H1 (cell line): Measurements from ENCODE around the gene MORC3. TPM values are rescaled to one million over a fixed set of nuclear protein-coding genes. Genes with fewer than 3 reads are reported as not detected.

Experiments used
- CTCF ChIA-PET: fragments of 300-600 bp; sonication (Branson Sonifier 250); formaldehyde crosslinking; loops from one replicate; lab custom pipeline; 2021; ENCODE audit not compliant: partially characterized antibody; lab: Charles Lee
- POLR2A ChIA-PET: fragments of 300-600 bp; sonication (Branson Sonifier 250); formaldehyde crosslinking; loops from one replicate; lab custom pipeline; 2021; ENCODE audit warnings: inconsistent platforms; ENCODE audit not compliant: partially characterized antibody; lab: Charles Lee
- DNase-seq, 2 experiments: peaks; one replicate each; pipeline versions ENCODE4 v3.0.0 to v3.0.0-alpha.2; 2010 to 2022; ENCODE audit warnings: low spot score in 2 of 2, low read depth in 1 of 2, mixed read lengths in 1 of 2
- FAIRE-seq: peaks from 2 replicates; lab custom pipeline; 2011; peaks lifted over from hg19 to GRCh38; lab: Jason Lieb, UNC
- H2AFZ ChIP-seq: 2 replicates; pipeline ENCODE4 v1.8.1; 2012; ENCODE audit warnings: low read length, inconsistent platforms
- H2AK5ac ChIP-seq: 2 replicates; pipeline ENCODE4 v1.6.1; 2013; ENCODE audit warnings: low read depth, low read length
- H2BK120ac ChIP-seq: replicated peaks from 2 replicates; pipeline ENCODE3; 2013; ENCODE audit warnings: low read depth, low read length, inconsistent platforms
- H2BK12ac ChIP-seq: 2 replicates; pipeline ENCODE4 v1.6.1; 2013; ENCODE audit warnings: low read depth, low read length
- H2BK15ac ChIP-seq: 2 replicates; pipeline ENCODE4 v1.6.1; 2013; ENCODE audit warnings: low read length
- H2BK20ac ChIP-seq: 2 replicates; pipeline ENCODE4 v1.6.1; 2013; ENCODE audit warnings: low read length
- H2BK5ac ChIP-seq: 2 replicates; pipeline ENCODE4 v1.6.1; 2013; ENCODE audit warnings: low read depth, low read length
- H3K14ac ChIP-seq: 2 replicates; pipeline ENCODE4 v1.6.1; 2013; ENCODE audit warnings: inconsistent platforms; ENCODE audit not compliant: insufficient read length
- H3K18ac ChIP-seq: 2 replicates; pipeline ENCODE4 v1.6.1; 2013; ENCODE audit warnings: low read length; ENCODE audit errors: extremely low read depth
- H3K23ac ChIP-seq: 2 replicates; pipeline ENCODE4 v1.6.1; 2013; ENCODE audit warnings: inconsistent platforms; ENCODE audit not compliant: insufficient read length
- H3K23me2 ChIP-seq: 2 replicates; pipeline ENCODE4 v1.6.1; 2013; ENCODE audit warnings: low read depth, low read length
- H3K27ac ChIP-seq: 2 replicates; pipeline ENCODE4 v1.6.1; 2011; ENCODE audit warnings: low read depth, low read length, inconsistent platforms
- H3K27me3 ChIP-seq, 4 experiments: replicated peaks in 1 of 4; 1 replicate in 1 of 4; 2 replicates in 3 of 4; pipeline versions ENCODE4 v1.6.1 to v1.8.1; 2011 to 2013; ENCODE audit warnings: low read length in 3 of 4, mild to moderate bottlenecking in 3 of 4, inconsistent platforms in 2 of 4, mixed read lengths in 2 of 4, moderate library complexity in 1 of 4; ENCODE audit not compliant: control insufficient read depth in 3 of 4, insufficient read depth in 3 of 4; ENCODE audit errors: extremely low read depth in 1 of 4
- H3K36me3 ChIP-seq, 4 experiments: 2 replicates each; pipeline versions ENCODE4 v1.6.1 to v1.8.1; 2011 to 2013; ENCODE audit warnings: mild to moderate bottlenecking in 4 of 4, low read length in 3 of 4, moderate library complexity in 2 of 4, control low read depth in 1 of 4, inconsistent platforms in 1 of 4; ENCODE audit not compliant: insufficient read depth in 4 of 4, control insufficient read depth in 2 of 4
- H3K4ac ChIP-seq: replicated peaks from 2 replicates; pipeline ENCODE3; 2013; ENCODE audit warnings: low read length, low read depth, mixed read lengths, inconsistent platforms; ENCODE audit not compliant: insufficient read length
- H3K4me1 ChIP-seq, 4 experiments: replicated peaks in 1 of 4; 1 replicate in 1 of 4; 2 replicates in 3 of 4; pipeline versions ENCODE4 v1.6.1 to v1.8.1; 2011 to 2013; ENCODE audit warnings: low read length in 3 of 4, inconsistent platforms in 2 of 4, mixed read lengths in 1 of 4; ENCODE audit not compliant: insufficient read depth in 4 of 4, control insufficient read depth in 3 of 4
- H3K4me2 ChIP-seq, 2 experiments: 2 replicates each; pipeline versions ENCODE4 v1.6.1 to v1.8.1; 2011 to 2013; ENCODE audit warnings: low read depth in 2 of 2, low read length in 2 of 2, control low read depth in 1 of 2, inconsistent platforms in 1 of 2, mild to moderate bottlenecking in 1 of 2; ENCODE audit not compliant: insufficient read depth in 1 of 2
- H3K4me3 ChIP-seq, 4 experiments: fragments of 200-600, 300-600 bp in 1 of 4; sonication (generic), shearing (Covaris generic), sonication (Bioruptor Twin) in 1 of 4; 2 replicates each; pipeline versions ENCODE4 v1.5.1 to v1.8.1; 2011 to 2016; ENCODE audit warnings: low read length in 4 of 4, low read depth in 3 of 4, control low read depth in 2 of 4, inconsistent platforms in 2 of 4, mild to moderate bottlenecking in 2 of 4, mixed read lengths in 1 of 4, moderate library complexity in 1 of 4; ENCODE audit not compliant: insufficient read depth in 2 of 4; ENCODE audit errors: extremely low read depth in 1 of 4
- H3K56ac ChIP-seq: replicated peaks from 2 replicates; pipeline ENCODE3; 2013; ENCODE audit warnings: low read depth, mild to moderate bottlenecking, mixed read lengths, low read length, inconsistent platforms; ENCODE audit not compliant: insufficient read length
- H3K79me1 ChIP-seq: 2 replicates; pipeline ENCODE4 v1.6.1; 2013; ENCODE audit warnings: low read depth, low read length, control low read depth
- H3K79me2 ChIP-seq, 2 experiments: 2 replicates each; pipeline versions ENCODE4 v1.6.1 to v1.8.1; 2012 to 2013; ENCODE audit warnings: low read length in 2 of 2, mild to moderate bottlenecking in 2 of 2, inconsistent platforms in 1 of 2; ENCODE audit not compliant: insufficient read depth in 2 of 2, control insufficient read depth in 1 of 2
- H3K9ac ChIP-seq, 4 experiments: replicated peaks in 1 of 4; 1 replicate in 1 of 4; 2 replicates in 3 of 4; pipeline versions ENCODE4 v1.6.1 to v1.8.1; 2011 to 2013; ENCODE audit warnings: low read depth in 3 of 4, low read length in 3 of 4, control low read depth in 2 of 4, mild to moderate bottlenecking in 2 of 4, moderate library complexity in 2 of 4, inconsistent platforms in 1 of 4; ENCODE audit errors: extremely low read depth in 1 of 4
- H3K9me3 ChIP-seq, 2 experiments: 2 replicates each; pipeline versions ENCODE4 v1.6.1 to v1.8.1; 2012 to 2013; ENCODE audit warnings: mild to moderate bottlenecking in 2 of 2, moderate library complexity in 2 of 2, control low read depth in 1 of 2, inconsistent platforms in 1 of 2, low read depth in 1 of 2, low read length in 1 of 2, mixed read lengths in 1 of 2; ENCODE audit not compliant: insufficient read depth in 2 of 2
- H4K20me1 ChIP-seq, 2 experiments: replicated peaks in 1 of 2; 2 replicates each; pipeline versions ENCODE3 to v1.8.1; 2011 to 2013; ENCODE audit warnings: inconsistent platforms in 2 of 2, low read length in 2 of 2, mild to moderate bottlenecking in 1 of 2; ENCODE audit not compliant: insufficient read depth in 2 of 2, control insufficient read depth in 1 of 2
- H4K5ac ChIP-seq: 2 replicates; pipeline ENCODE4 v1.6.1; 2013; ENCODE audit warnings: low read length, low read depth, mixed read lengths, inconsistent platforms; ENCODE audit not compliant: insufficient read length
- H4K8ac ChIP-seq: 2 replicates; pipeline ENCODE4 v1.8.0; 2013; ENCODE audit warnings: mild to moderate bottlenecking, moderate library complexity, low read length, inconsistent platforms; ENCODE audit not compliant: insufficient read depth; ENCODE audit errors: extremely low read depth
- H4K91ac ChIP-seq: replicated peaks from 2 replicates; pipeline ENCODE3; 2013; ENCODE audit warnings: low read length, mixed read lengths, inconsistent platforms; ENCODE audit not compliant: insufficient read length
- ATF2 ChIP-seq: IDR thresholded peaks from 2 replicates; pipeline ENCODE4 v1.6.1; 2012; ENCODE audit warnings: low read length, inconsistent platforms
- BCL11A ChIP-seq, 2 experiments: IDR thresholded peaks; one replicate each; pipeline ENCODE4 v1.6.1; 2011; ENCODE audit warnings: low read depth in 2 of 2, low read length in 2 of 2, mild to moderate bottlenecking in 2 of 2
- BRCA1 ChIP-seq: IDR thresholded peaks from 2 replicates; pipeline ENCODE4 v1.6.1; 2012; ENCODE audit warnings: low read depth, low read length, improper control_type of control experiment
- CBX8 ChIP-seq: fragments of 300-800, 300-1000 bp; sonication (generic); IDR thresholded peaks from 2 replicates; pipeline ENCODE4 v1.7.1; 2016; ENCODE audit warnings: low read depth, low read length, borderline replicate concordance
- CEBPB ChIP-seq: IDR thresholded peaks from 2 replicates; pipeline ENCODE4 v1.6.1; 2012; ENCODE audit warnings: low read depth, low read length
- CHD2 ChIP-seq: IDR thresholded peaks from 2 replicates; pipeline ENCODE4 v1.6.1; 2012; ENCODE audit warnings: low read length, improper control_type of control experiment
- NANOG ChIP-seq: IDR thresholded peaks from 2 replicates; pipeline ENCODE4 v1.6.1; 2011; ENCODE audit warnings: low read length, low read depth, mild to moderate bottlenecking, inconsistent platforms; ENCODE audit not compliant: insufficient read depth, poor library complexity, severe bottlenecking
- RNF2 ChIP-seq: fragments of 200-900, 300-1000 bp; sonication (generic); IDR thresholded peaks from 2 replicates; pipeline ENCODE4 v1.7.1; 2016; ENCODE audit warnings: borderline replicate concordance, low read depth, mild to moderate bottlenecking, antibody characterized with exemption, low read length; ENCODE audit not compliant: poor library complexity, severe bottlenecking; ENCODE audit errors: missing control alignments
- RXRA ChIP-seq: IDR thresholded peaks from 2 replicates; pipeline ENCODE4 v1.6.1; 2011; ENCODE audit warnings: low read depth, mild to moderate bottlenecking, low read length, moderate library complexity; ENCODE audit not compliant: insufficient read depth
- SAP30 ChIP-seq: fragments of 300-600 bp; sonication (generic); IDR thresholded peaks from 2 replicates; pipeline ENCODE4 v1.7.1; 2012; ENCODE audit warnings: low read length, moderate library complexity, mild to moderate bottlenecking, inconsistent platforms; ENCODE audit not compliant: insufficient read depth, insufficient replicate concordance
- SUZ12 ChIP-seq: fragments of 200-600 bp; sonication (generic); IDR thresholded peaks from 2 replicates; pipeline ENCODE4 v1.6.1; 2012; ENCODE audit warnings: mild to moderate bottlenecking, inconsistent platforms, low read length, moderate library complexity, mixed read lengths
- WGBS, 2 experiments: shearing (Covaris generic) in 1 of 2; methylation state at CpG; one replicate each; pipeline versions ENCODE4 v1.1.6 to v1.1.7; 2013 to 2015; ENCODE audit warnings: low lambda C conversion rate in 2 of 2, mixed read lengths in 2 of 2, inconsistent platforms in 1 of 2, low coverage in 1 of 2, missing lambda C conversion rate in 1 of 2; ENCODE audit not compliant: insufficient replicate concordance in 2 of 2, insufficient coverage in 1 of 2, insufficient read length in 1 of 2; ENCODE audit errors: extremely low coverage in 1 of 2, missing lambda C conversion rate in 1 of 2; 5-methylcytosine and 5-hydroxymethylcytosine counted together
- polyA plus RNA-seq, 7 experiments: library from polyadenylated mRNA; depleted of rRNA in 3 of 7; stranded (reverse) in 5 of 7; unstranded in 2 of 7; fragments of >200 nt in 5 of 7; fragments of 200-250 nt in 2 of 7; gene quantifications; 1 replicate in 5 of 7; 2 replicates in 1 of 7; 4 replicates in 1 of 7; pipeline versions ENCODE4 v1.2.1 to v1.2.3, GENCODE V29; 2011 to 2013; ENCODE audit warnings: missing spikeins in 2 of 7, mixed read lengths in 2 of 7
- total RNA-seq: library from RNA; stranded (reverse); fragmentation: NEBNext Ultra II Directional; extraction: Animal tissue kit (Norgen Biotek cat#: 25700); gene quantifications from 2 replicates; pipeline ENCODE4 v1.2.1, GENCODE V29; 2021

The MORC3 gene
- total and polyA plus RNA-seq, 2 of the 8 experiments (the other 6 are each of a cell fraction or from before 2014, with no cell fraction given) = 5.0 to 20.4 TPM

GRCh38 chr21:36350282-36350910 is 30.4 kb downstream of the MORC3 start:
- Histone ChIP-seq H4K91ac (no peak overlapping the region), H3K27me3 (no peaks in the 10 kb centered on the region), H2BK12ac (no peak overlapping the region), H3K56ac (no peak overlapping the region), H3K79me1 (no peaks in the 10 kb centered on the region), H2BK15ac (no peak overlapping the region), H4K8ac (no peak overlapping the region), H3K4me1 (no peaks in the 10 kb centered on the region), H3K4me3 (no peak overlapping the region), H2BK20ac (no peak overlapping the region), H2AK5ac (no peak overlapping the region), H3K23ac (no peak overlapping the region), H3K14ac (no peak overlapping the region), H3K18ac (no peak overlapping the region), H3K27ac (no peak overlapping the region), H3K36me3 (peaks cover 2 to 62% (median 24%) of the 10 kb centered on the region in 4 experiments; a peak in 6 of 8 replicates), H3K79me2 (no peaks in the 10 kb centered on the region), H3K4ac (no peak overlapping the region), H3K4me2 (no peak overlapping the region), H3K9me3 (no peaks in the 10 kb centered on the region), H3K23me2 (no peaks in the 10 kb centered on the region), H3K9ac (no peak overlapping the region), H2BK120ac (no peak overlapping the region), H4K20me1 (peaks cover 0 to 2% of the 10 kb centered on the region in 2 experiments), H4K5ac (no peak overlapping the region), H2AFZ (no peak overlapping the region), H2BK5ac (no peak overlapping the region)
- DNase-seq (no peak), FAIRE-seq (no peak)
- WGBS, 2 experiments = 94% methylated on average over 7 of the region's 11 CpGs; no CpG with 5 or more reads in 1 of the 2 experiments
- CTCF ChIA-PET = interaction anchor here (0.6 kb wide), 2 partner anchors 89 to 147 kb away, joined by 3 read pairs; no protein-coding TSS in a partner anchor
- POLR2A ChIA-PET = interaction anchor here (1.2 kb wide), 1 partner anchor 18 kb away, joined by 3 read pairs; no protein-coding TSS in a partner anchor
- no peak for TF ChIP-seq ATF2
- no peak for TF ChIP-seq CHD2
- no peak for TF ChIP-seq SUZ12
- no peak for TF ChIP-seq BCL11A (IDR thresholded peaks at IDR 0.05; ENCODE audit: low read depth in 2 of 2, low read length in 2 of 2)
- no peak for TF ChIP-seq RNF2
- TF ChIP-seq SAP30 = no peak
- TF ChIP-seq RXRA = no peak
- TF ChIP-seq CEBPB = no peak
- TF ChIP-seq NANOG = no peak
- no peak for TF ChIP-seq BRCA1
- TF ChIP-seq CBX8 = no peak
